Smooth muscle cell (in vitro differentiated cells): ENCODE results near the gene C7orf25. TPM values are rescaled to one million over a fixed set of nuclear protein-coding genes. Genes with fewer than 3 reads are reported as not detected.

Source experiments
- DNase-seq: peaks from one replicate; lab custom pipeline; 2025; ENCODE audit not compliant: unreplicated experiment; lab: John Stamatoyannopoulos, UW
- H2AFZ ChIP-seq: fragments of 200-600 bp; sonication (generic); 2 replicates; pipeline ENCODE4 v1.6.0; 2016; ENCODE audit warnings: antibody characterized with exemption, low read depth, mild to moderate bottlenecking
- H3F3A ChIP-seq: fragments of 200-600 bp; sonication (generic); 2 replicates; pipeline ENCODE4 v1.6.0; 2017; ENCODE audit warnings: antibody characterized with exemption, low read depth
- H3K27ac ChIP-seq: fragments of 200-600 bp; sonication (generic); 2 replicates; pipeline ENCODE4 v1.5.1; 2016; ENCODE audit warnings: low read depth, mild to moderate bottlenecking
- H3K27me3 ChIP-seq: fragments of 200-600 bp; sonication (generic); 2 replicates; pipeline ENCODE4 v1.6.1; 2016; ENCODE audit warnings: low read depth, mild to moderate bottlenecking
- H3K36me3 ChIP-seq: fragments of 200-600 bp; sonication (generic); 2 replicates; pipeline ENCODE4 v1.5.1; 2016; ENCODE audit warnings: low read depth
- H3K4me1 ChIP-seq: fragments of 200-600 bp; sonication (generic); 2 replicates; pipeline ENCODE4 v1.5.1; 2016; ENCODE audit warnings: low read depth
- H3K4me2 ChIP-seq: fragments of 200-600 bp; sonication (generic); 2 replicates; pipeline ENCODE4 v1.6.0; 2016; ENCODE audit warnings: mild to moderate bottlenecking
- H3K4me3 ChIP-seq: fragments of 200-600 bp; sonication (generic); 2 replicates; pipeline ENCODE4 v1.5.1; 2016; ENCODE audit warnings: mild to moderate bottlenecking
- H3K79me2 ChIP-seq: fragments of 200-600 bp; sonication (generic); 2 replicates; pipeline ENCODE4 v1.6.0; 2016; ENCODE audit warnings: low read depth, mild to moderate bottlenecking
- H3K9ac ChIP-seq: fragments of 200-600 bp; sonication (generic); 2 replicates; pipeline ENCODE4 v1.6.0; 2016; ENCODE audit warnings: low read depth
- H3K9me3 ChIP-seq: fragments of 200-600 bp; sonication (generic); replicated peaks from 2 replicates; pipeline ENCODE4 v1.5.1; 2016; ENCODE audit warnings: low read depth
- H4K20me1 ChIP-seq: fragments of 200-600 bp; sonication (generic); 2 replicates; pipeline ENCODE4 v1.6.0; 2016; ENCODE audit warnings: low read depth
- CTCF ChIP-seq: fragments of 200-600 bp; sonication (generic); IDR thresholded peaks from 2 replicates; pipeline ENCODE4 v1.5.1; 2017; ENCODE audit warnings: borderline replicate concordance, mild to moderate bottlenecking, antibody characterized with exemption; ENCODE audit not compliant: insufficient read depth, poor library complexity, severe bottlenecking
- WGBS: methylation state at CpG from one replicate; pipeline ENCODE4 v1.1.7; 2016; ENCODE audit warnings: low lambda C conversion rate; 5-methylcytosine and 5-hydroxymethylcytosine counted together
- polyA plus RNA-seq: library from polyadenylated mRNA; unstranded; fragments of >200 nt; fragmentation: Nextera tagmentation; extraction: Ambion mirVana; gene quantifications from 2 replicates; pipeline ENCODE4 v1.2.1, GENCODE V29; 2016
- total RNA-seq: library from RNA; depleted of rRNA; stranded (reverse); fragments of >200 nt; gene quantifications from 2 replicates; pipeline ENCODE4 v1.2.3, GENCODE V29; 2014

Gene C7orf25
- total and polyA plus RNA-seq, 2 experiments from 2014 or later: 2.2 to 7.4 TPM

GRCh38 chr7:42950417-42950816 lies 38.5 kb upstream of the C7orf25 start:
- no peaks in the 10 kb centered on the region for H3F3A ChIP-seq
- no peak overlapping the region for H3K9ac ChIP-seq
- H4K20me1 ChIP-seq: no peaks in the 10 kb centered on the region
- no peak for TF ChIP-seq CTCF
- H3K4me3 ChIP-seq: no peak overlapping the region
- H3K36me3 ChIP-seq: no peaks in the 10 kb centered on the region
- no peak overlapping the region for H2AFZ ChIP-seq
- no peak overlapping the region for H3K4me2 ChIP-seq
- H3K27me3 ChIP-seq: no peaks in the 10 kb centered on the region
- no peaks in the 10 kb centered on the region for H3K79me2 ChIP-seq
- no peak for DNase-seq
- no peak overlapping the region for H3K27ac ChIP-seq
- H3K4me1 ChIP-seq: no peaks in the 10 kb centered on the region
- H3K9me3 ChIP-seq: no peaks in the 10 kb centered on the region
- WGBS: 75% methylated on average over 3 of the region's 3 CpGs

- WGBS: 50% methylated on average over 2 of the region's 2 CpGs
- Histone ChIP-seq H3F3A (no peaks in the 10 kb centered on the region), H3K36me3 (no peaks in the 10 kb centered on the region), H4K20me1 (no peaks in the 10 kb centered on the region), H3K4me3 (no peak overlapping the region), H3K79me2 (no peaks in the 10 kb centered on the region), H2AFZ (no peak overlapping the region), H3K9ac (no peak overlapping the region), H3K27ac (peak overlapping the region; percentile 6), H3K4me1 (no peaks in the 10 kb centered on the region), H3K4me2 (no peak overlapping the region), H3K27me3 (no peaks in the 10 kb centered on the region), H3K9me3 (no peaks in the 10 kb centered on the region)
- no peak for DNase-seq
- TF ChIP-seq CTCF: no peak
These were observed 35.7 kb upstream of the C7orf25 start for GRCh38 chr7:42947521-42947920.

- Histone ChIP-seq H3K27ac (no peak overlapping the region), H4K20me1 (no peaks in the 10 kb centered on the region), H3K9ac (no peak overlapping the region), H3K4me1 (no peaks in the 10 kb centered on the region), H3K4me2 (no peak overlapping the region), H3K4me3 (no peak overlapping the region), H3K27me3 (no peaks in the 10 kb centered on the region), H3K79me2 (no peaks in the 10 kb centered on the region), H2AFZ (no peak overlapping the region), H3F3A (no peaks in the 10 kb centered on the region), H3K36me3 (no peaks in the 10 kb centered on the region), H3K9me3 (no peaks in the 10 kb centered on the region)
- no peak for TF ChIP-seq CTCF
- 100% methylated on average over 2 of the region's 2 CpGs for WGBS
- DNase-seq: no peak
These were observed 34.7 kb upstream of the C7orf25 start for GRCh38 chr7:42946627-42946950.

GRCh38 chr7:42945821-42946626 lies 34.2 kb upstream of the C7orf25 start:
- TF ChIP-seq CTCF: no peak
- no peak overlapping the region for H3K27ac ChIP-seq
- H3K9ac ChIP-seq: no peak overlapping the region
- no peaks in the 10 kb centered on the region for H3K4me1 ChIP-seq
- H3K9me3 ChIP-seq: no peaks in the 10 kb centered on the region
- H3K4me2 ChIP-seq: peak overlapping the region; percentile 24
- H4K20me1 ChIP-seq: no peaks in the 10 kb centered on the region
- H3K79me2 ChIP-seq: no peaks in the 10 kb centered on the region
- H3K27me3 ChIP-seq: no peaks in the 10 kb centered on the region
- 64% methylated on average over 4 of the region's 4 CpGs for WGBS
- no peak overlapping the region for H3K4me3 ChIP-seq
- H3K36me3 ChIP-seq: no peaks in the 10 kb centered on the region
- peak overlapping the region; percentile 57 for H2AFZ ChIP-seq
- H3F3A ChIP-seq: no peaks in the 10 kb centered on the region
- no peak for DNase-seq
